Astrocyte (in vitro differentiated cells and primary cell): ENCODE measurements around the gene INSYN2B. TPM values are rescaled to one million over a fixed set of nuclear protein-coding genes. Genes with fewer than 3 reads are reported as not detected.

Experiments
- DNase-seq: peaks from one replicate; pipeline ENCODE4 v3.0.0-alpha.2; 2010; ENCODE audit warnings: low read depth
- FAIRE-seq: peaks from 2 replicates; lab custom pipeline; 2011; peaks lifted over from hg19 to GRCh38; lab: Jason Lieb, UNC
- H2AFZ ChIP-seq: 2 replicates; pipeline ENCODE4 v1.6.0; 2012; ENCODE audit warnings: low read depth, low read length, inconsistent platforms
- H3K27ac ChIP-seq: 2 replicates; pipeline ENCODE4 v1.5.1; 2011; ENCODE audit warnings: low read depth, low read length, inconsistent platforms
- H3K27me3 ChIP-seq: 2 replicates; pipeline ENCODE4 v1.6.0; 2011; ENCODE audit warnings: low read length, inconsistent platforms; ENCODE audit not compliant: insufficient read depth
- H3K36me3 ChIP-seq: 2 replicates; pipeline ENCODE4 v1.5.1; 2011; ENCODE audit warnings: low read length, inconsistent platforms; ENCODE audit not compliant: insufficient read depth
- H3K4me1 ChIP-seq: 2 replicates; pipeline ENCODE4 v1.5.1; 2011; ENCODE audit warnings: low read length, inconsistent platforms; ENCODE audit not compliant: insufficient read depth
- H3K4me2 ChIP-seq: 2 replicates; pipeline ENCODE4 v1.6.0; 2012; ENCODE audit warnings: low read length, inconsistent platforms
- H3K4me3 ChIP-seq: 2 replicates; pipeline ENCODE4 v1.5.1; 2011; ENCODE audit warnings: low read depth, mild to moderate bottlenecking, low read length, inconsistent platforms; ENCODE audit not compliant: insufficient read depth
- H3K79me2 ChIP-seq: 2 replicates; pipeline ENCODE4 v1.6.0; 2012; ENCODE audit warnings: mild to moderate bottlenecking, low read length, inconsistent platforms; ENCODE audit not compliant: insufficient read depth
- H3K9ac ChIP-seq: 2 replicates; pipeline ENCODE4 v1.6.0; 2012; ENCODE audit warnings: mild to moderate bottlenecking, low read length, inconsistent platforms
- H3K9me3 ChIP-seq: 2 replicates; pipeline ENCODE4 v1.5.1; 2012; ENCODE audit warnings: low read depth, mild to moderate bottlenecking, low read length, inconsistent platforms; ENCODE audit not compliant: insufficient read depth
- H4K20me1 ChIP-seq: 2 replicates; pipeline ENCODE4 v1.6.0; 2012; ENCODE audit warnings: low read length, inconsistent platforms; ENCODE audit not compliant: insufficient read depth
- H3K27ac Mint-ChIP-seq: one replicate; pipeline ENCODE4 v1.8.0; 2021; ENCODE audit warnings: mild to moderate bottlenecking, mixed read lengths; ENCODE audit not compliant: unreplicated experiment
- H3K27me3 Mint-ChIP-seq: one replicate; pipeline ENCODE4 v1.8.0; 2021; ENCODE audit warnings: low read depth, mixed read lengths; ENCODE audit not compliant: unreplicated experiment
- H3K36me3 Mint-ChIP-seq: one replicate; pipeline ENCODE4 v1.8.0; 2021; ENCODE audit warnings: low read depth, mixed read lengths; ENCODE audit not compliant: unreplicated experiment
- H3K4me1 Mint-ChIP-seq: one replicate; pipeline ENCODE4 v1.8.0; 2021; ENCODE audit warnings: low read depth, mixed read lengths; ENCODE audit not compliant: unreplicated experiment
- H3K4me3 Mint-ChIP-seq: one replicate; pipeline ENCODE4 v1.8.0; 2021; ENCODE audit warnings: mild to moderate bottlenecking, moderate library complexity, mixed read lengths; ENCODE audit not compliant: unreplicated experiment
- H3K9me3 Mint-ChIP-seq: one replicate; pipeline ENCODE4 v1.8.0; 2021; ENCODE audit warnings: mild to moderate bottlenecking, mixed read lengths; ENCODE audit not compliant: unreplicated experiment
- EZH2 ChIP-seq: IDR thresholded peaks from 2 replicates; pipeline ENCODE4 v1.6.1; 2012; ENCODE audit warnings: mild to moderate bottlenecking, low read length, inconsistent platforms; ENCODE audit not compliant: insufficient read depth
- total RNA-seq: library from RNA; stranded (reverse); gene quantifications from 2 replicates; pipeline ENCODE4 v1.2.1, GENCODE V29; 2021
- TF ChIP-seq, protein P1 (sequence below): IDR thresholded peaks from 2 replicates; pipeline ENCODE4 v1.5.1; 2011; ENCODE audit warnings: low read depth, mild to moderate bottlenecking, inconsistent platforms, low read length, moderate library complexity; ENCODE audit not compliant: insufficient read depth

The INSYN2B gene
- total RNA-seq, 1 donor from 2014 or later: 0.36 TPM

DNA sequence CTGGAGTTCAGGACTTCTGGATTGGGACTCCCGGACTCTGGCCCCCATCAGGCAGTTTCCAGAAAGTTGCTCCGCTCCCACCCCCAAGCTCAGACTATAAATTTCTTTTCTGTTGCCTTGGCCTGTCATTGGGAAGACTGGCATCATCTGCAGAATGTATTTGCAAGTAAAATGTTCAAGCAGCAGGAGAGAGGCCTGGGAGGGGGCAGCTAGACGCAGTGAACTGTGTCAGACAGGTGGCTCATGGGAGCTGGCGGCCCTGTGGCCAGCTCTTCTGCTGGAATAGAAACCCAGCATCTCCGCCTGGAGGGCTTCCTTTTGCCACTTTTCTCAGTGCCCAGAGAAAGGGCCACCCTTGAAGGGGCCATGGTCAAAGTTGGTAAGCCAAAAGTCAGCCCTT, 16.0 kb downstream of the INSYN2B start:
- no peaks in the 10 kb centered on the region for H3K4me1 ChIP-seq
- H3K36me3 ChIP-seq: peaks cover 15% of the 10 kb centered on the region
- H3K4me3 ChIP-seq: no peak overlapping the region
- H3K9ac ChIP-seq: no peak overlapping the region
- no peaks in the 10 kb centered on the region for H3K36me3 Mint-ChIP-seq
- H4K20me1 ChIP-seq: peaks cover 16% of the 10 kb centered on the region
- H3K27ac ChIP-seq: no peak overlapping the region
- FAIRE-seq (no peak), DNase-seq (no peak)
- H3K27me3 ChIP-seq: no peaks in the 10 kb centered on the region
- H3K4me2 ChIP-seq: no peak overlapping the region
- H3K4me1 Mint-ChIP-seq: no peaks in the 10 kb centered on the region
- peaks cover 9% of the 10 kb centered on the region for H3K27me3 Mint-ChIP-seq
- no peaks in the 10 kb centered on the region for H3K9me3 Mint-ChIP-seq
- no peaks in the 10 kb centered on the region for H3K9me3 ChIP-seq
- H3K79me2 ChIP-seq: peaks cover 92% of the 10 kb centered on the region
- no peak overlapping the region for H3K4me3 Mint-ChIP-seq
- TF ChIP-seq, protein P1, sequence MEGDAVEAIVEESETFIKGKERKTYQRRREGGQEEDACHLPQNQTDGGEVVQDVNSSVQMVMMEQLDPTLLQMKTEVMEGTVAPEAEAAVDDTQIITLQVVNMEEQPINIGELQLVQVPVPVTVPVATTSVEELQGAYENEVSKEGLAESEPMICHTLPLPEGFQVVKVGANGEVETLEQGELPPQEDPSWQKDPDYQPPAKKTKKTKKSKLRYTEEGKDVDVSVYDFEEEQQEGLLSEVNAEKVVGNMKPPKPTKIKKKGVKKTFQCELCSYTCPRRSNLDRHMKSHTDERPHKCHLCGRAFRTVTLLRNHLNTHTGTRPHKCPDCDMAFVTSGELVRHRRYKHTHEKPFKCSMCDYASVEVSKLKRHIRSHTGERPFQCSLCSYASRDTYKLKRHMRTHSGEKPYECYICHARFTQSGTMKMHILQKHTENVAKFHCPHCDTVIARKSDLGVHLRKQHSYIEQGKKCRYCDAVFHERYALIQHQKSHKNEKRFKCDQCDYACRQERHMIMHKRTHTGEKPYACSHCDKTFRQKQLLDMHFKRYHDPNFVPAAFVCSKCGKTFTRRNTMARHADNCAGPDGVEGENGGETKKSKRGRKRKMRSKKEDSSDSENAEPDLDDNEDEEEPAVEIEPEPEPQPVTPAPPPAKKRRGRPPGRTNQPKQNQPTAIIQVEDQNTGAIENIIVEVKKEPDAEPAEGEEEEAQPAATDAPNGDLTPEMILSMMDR: no peak
- no peak for TF ChIP-seq EZH2
- H3K27ac Mint-ChIP-seq: no peak overlapping the region
- H2AFZ ChIP-seq: no peak overlapping the region

DNA sequence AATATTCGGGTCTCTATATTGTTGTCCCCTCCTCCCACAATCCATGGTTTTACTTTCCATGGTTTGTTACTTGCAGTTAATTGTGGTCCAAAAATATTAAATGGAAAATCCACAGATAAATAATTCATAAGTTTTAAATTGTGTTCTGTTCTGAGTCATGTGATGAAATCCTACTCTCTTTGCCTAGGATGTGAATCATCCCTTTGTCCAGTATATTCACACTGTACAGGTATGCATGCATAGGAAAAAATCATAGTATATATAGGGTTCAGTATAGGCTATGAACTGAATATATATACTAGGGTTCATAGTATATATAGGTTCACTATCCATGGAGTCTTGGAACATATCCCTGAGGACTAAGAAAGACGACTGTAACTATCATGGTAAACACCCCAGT, 19.6 kb downstream of the INSYN2B start:
- Histone ChIP-seq H3K27ac (no peak overlapping the region), H3K27me3 (no peaks in the 10 kb centered on the region), H3K4me2 (no peak overlapping the region), H3K9me3 (no peaks in the 10 kb centered on the region), H4K20me1 (peaks cover 13% of the 10 kb centered on the region), H2AFZ (no peak overlapping the region), H3K79me2 (peaks cover 82% of the 10 kb centered on the region), H3K36me3 (peaks cover 13% of the 10 kb centered on the region), H3K4me3 (no peak overlapping the region), H3K4me1 (no peaks in the 10 kb centered on the region), H3K9ac (no peak overlapping the region)
- Mint-ChIP-seq H3K9me3 (no peaks in the 10 kb centered on the region), H3K27ac (no peak overlapping the region), H3K4me3 (no peak overlapping the region), H3K36me3 (no peaks in the 10 kb centered on the region), H3K27me3 (peaks cover 14% of the 10 kb centered on the region), H3K4me1 (no peaks in the 10 kb centered on the region)
- no peak for TF ChIP-seq EZH2
- TF ChIP-seq, protein P1: no peak
- DNase-seq (no peak), FAIRE-seq (no peak)

DNA sequence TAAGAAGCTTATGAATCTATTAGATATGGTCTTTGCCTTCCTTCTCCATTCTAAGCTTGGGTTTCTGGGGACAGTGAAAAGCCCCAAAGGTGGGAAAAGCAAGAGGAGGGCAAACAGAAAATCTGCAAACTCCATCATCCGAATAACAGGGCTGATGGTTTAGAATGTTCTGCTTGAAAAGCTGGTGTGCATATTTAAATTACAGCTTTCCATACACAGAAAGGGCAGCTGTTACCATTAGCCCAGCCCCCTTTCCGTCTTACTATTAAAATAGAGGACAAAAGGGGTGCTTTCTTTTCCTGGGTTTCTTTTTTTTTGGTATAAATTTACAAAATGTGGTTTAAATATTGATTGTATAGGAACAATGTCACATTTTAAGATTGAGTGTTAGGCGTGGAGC, 22.0 kb downstream of the INSYN2B start:
- FAIRE-seq (no peak), DNase-seq (no peak)
- Mint-ChIP-seq H3K4me1 (peaks cover 3% of the 10 kb centered on the region), H3K36me3 (no peaks in the 10 kb centered on the region), H3K4me3 (no peak overlapping the region), H3K27me3 (peaks cover 14% of the 10 kb centered on the region), H3K9me3 (no peaks in the 10 kb centered on the region), H3K27ac (no peak overlapping the region)
- H3K4me1 ChIP-seq: peaks cover 5% of the 10 kb centered on the region
- no peak overlapping the region for H3K4me3 ChIP-seq
- H3K27me3 ChIP-seq: no peaks in the 10 kb centered on the region
- H3K9me3 ChIP-seq: no peaks in the 10 kb centered on the region
- no peak overlapping the region for H2AFZ ChIP-seq
- peaks cover 77% of the 10 kb centered on the region for H3K79me2 ChIP-seq
- H4K20me1 ChIP-seq: peaks cover 10% of the 10 kb centered on the region
- peaks cover 5% of the 10 kb centered on the region for H3K36me3 ChIP-seq
- H3K4me2 ChIP-seq: no peak overlapping the region
- TF ChIP-seq, protein P1: no peak
- H3K27ac ChIP-seq: no peak overlapping the region
- H3K9ac ChIP-seq: no peak overlapping the region
